ENCODE results near the gene CHST5.
A peak's percentile ranks its signal among the peaks of the same experiment; 100 is the strongest.

CHST5 gene

DNA sequence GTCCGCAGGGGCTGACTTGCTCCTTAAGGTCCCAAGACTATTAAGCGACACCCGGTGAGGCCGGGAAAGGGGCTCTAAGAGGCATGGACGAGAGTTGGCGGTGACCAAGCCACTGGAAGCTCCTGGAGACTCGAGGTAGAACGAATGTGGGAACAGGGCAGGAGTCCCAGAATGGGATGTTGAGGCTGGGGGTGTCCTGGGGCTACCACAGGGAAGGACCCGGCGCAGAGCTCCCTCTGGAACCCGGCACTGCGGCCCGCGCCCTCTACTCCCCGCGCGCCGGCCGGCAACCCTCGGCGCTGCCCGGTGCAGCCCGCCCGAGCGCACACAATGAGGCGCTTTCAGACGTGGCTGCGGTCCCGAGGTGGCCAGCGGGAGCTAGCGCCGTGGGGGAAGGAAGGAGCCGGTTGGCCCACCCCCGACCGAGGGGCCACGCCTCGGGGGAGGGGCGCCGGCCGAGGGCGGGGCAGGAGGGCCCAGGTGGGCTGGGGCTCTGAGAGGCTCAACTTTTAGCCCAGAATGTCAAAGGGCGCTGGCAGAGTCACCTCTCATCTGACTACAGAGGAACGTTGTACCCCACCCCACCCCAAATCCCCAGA lies 40.7 kb downstream of the CHST5 start, which contains the start of gene CHST6:
Gene CHST6 (minus strand): TSS at position 366 of the 599 bp plus-strand sequence. CDS start 15,613 bp downstream, outside the sequence.
- no peak within 1 kb of the TSS for H3K9ac ChIP-seq (ENCODE audit: low read length)
- no peak within 1 kb of the TSS for H3K27ac ChIP-seq (ENCODE audit: low read depth, low read length)
- peak within 1 kb of the TSS; percentile 58 for H3K4me3 ChIP-seq (ENCODE audit: low read length)

DNA sequence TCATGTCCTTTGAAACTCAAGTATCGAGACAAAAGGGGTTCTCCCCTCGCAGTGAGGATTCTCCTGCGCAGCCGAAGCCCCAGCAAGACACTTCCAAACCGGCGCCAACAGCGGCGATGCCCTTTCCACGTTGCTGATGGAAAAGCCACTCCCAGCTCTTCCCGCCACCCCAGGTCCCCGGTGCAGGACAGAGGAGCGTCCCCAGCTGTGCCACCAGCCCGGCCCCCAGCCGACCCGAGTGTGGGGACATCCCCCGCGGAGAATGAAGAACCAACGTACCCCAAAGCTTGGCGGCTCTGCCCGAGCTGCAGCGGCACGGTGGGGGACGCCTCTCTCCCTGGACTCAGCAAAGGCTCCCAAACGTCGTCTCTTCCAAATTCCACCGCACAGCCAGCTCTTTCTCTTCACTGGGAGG lies 41.2 kb downstream of the CHST5 start:
- H3K27me3 ChIP-seq (ENCODE audit: control insufficient read depth, insufficient read depth, low read length), result peaks cover 1% of the 10 kb centered on the region
- H3K9ac ChIP-seq (ENCODE audit: low read length), result no peak overlapping the region
- peak overlapping the region; percentile 58 for H3K4me3 ChIP-seq (ENCODE audit: low read length)
- no peak overlapping the region for H3K27ac ChIP-seq (ENCODE audit: low read depth, low read length)
- H3K36me3 ChIP-seq (ENCODE audit: control insufficient read depth, insufficient read depth, low read length), result no peaks in the 10 kb centered on the region
- no peaks in the 10 kb centered on the region for H3K4me1 ChIP-seq (ENCODE audit: control insufficient read depth, insufficient read depth, low read length)

More for the DNA sequence above, 40.7 kb downstream of the CHST5 start, which contains the start of gene CHST6:
- H3K27me3 ChIP-seq (ENCODE audit: control insufficient read depth, insufficient read depth, low read length), result peaks cover 1% of the 10 kb centered on the region
- H3K4me1 ChIP-seq (ENCODE audit: control insufficient read depth, insufficient read depth, low read length), result no peaks in the 10 kb centered on the region
- no peaks in the 10 kb centered on the region for H3K36me3 ChIP-seq (ENCODE audit: control insufficient read depth, insufficient read depth, low read length)

DNA sequence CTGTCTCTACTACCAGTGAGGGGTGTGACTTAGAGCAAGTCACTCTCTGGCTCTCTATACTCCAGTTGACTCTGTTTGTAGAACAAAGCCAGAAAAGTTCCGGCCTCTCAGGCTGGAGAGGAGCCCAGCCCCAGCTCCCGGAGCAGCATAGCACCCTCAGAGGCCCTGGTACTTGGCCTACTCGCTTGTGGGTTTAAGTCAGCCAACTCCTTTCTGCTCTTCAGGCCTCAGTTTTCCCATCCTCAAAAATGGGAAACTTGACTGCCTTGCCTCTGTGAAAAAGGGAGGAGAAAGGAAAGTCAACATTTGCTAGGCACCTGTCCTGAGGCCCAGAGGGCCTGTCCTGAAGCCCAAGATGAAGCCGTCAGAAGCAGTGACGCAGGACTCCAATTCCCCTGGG lies 41.7 kb downstream of the CHST5 start:
- H3K27ac ChIP-seq (ENCODE audit: low read depth, low read length), result no peak overlapping the region
- peak overlapping the region; percentile 58 for H3K4me3 ChIP-seq (ENCODE audit: low read length)

DNA sequence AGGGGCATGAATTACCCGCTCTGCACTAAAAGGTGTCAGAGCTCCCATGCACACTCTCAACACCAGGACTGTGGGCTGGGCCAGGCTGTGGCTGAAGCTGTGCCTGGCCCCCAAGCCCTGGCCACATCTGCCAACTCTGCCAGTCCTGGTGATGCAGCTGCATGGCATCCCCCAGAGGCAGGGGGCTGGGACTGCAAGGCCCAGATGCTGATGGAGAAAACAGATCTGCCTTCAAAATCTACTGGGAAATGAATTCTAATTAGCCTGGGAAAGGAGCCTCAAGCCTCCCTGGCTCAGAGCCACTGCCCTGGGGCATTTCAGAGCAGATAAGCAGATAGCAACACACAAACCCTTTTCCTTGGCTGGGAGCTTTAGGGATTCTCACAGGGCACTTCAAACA lies 44.0 kb downstream of the CHST5 start:
- peaks cover 1% of the 10 kb centered on the region for H3K27me3 ChIP-seq (ENCODE audit: control insufficient read depth, insufficient read depth, low read length)
- H3K4me3 ChIP-seq (ENCODE audit: low read length), result no peak overlapping the region
- no peaks in the 10 kb centered on the region for H3K36me3 ChIP-seq (ENCODE audit: control insufficient read depth, insufficient read depth, low read length)
- H3K4me1 ChIP-seq (ENCODE audit: control insufficient read depth, insufficient read depth, low read length), result no peaks in the 10 kb centered on the region
- no peak overlapping the region for H3K9ac ChIP-seq (ENCODE audit: low read length)
- no peak overlapping the region for H3K27ac ChIP-seq (ENCODE audit: low read depth, low read length)

More for the DNA sequence above, 41.7 kb downstream of the CHST5 start:
- Histone ChIP-seq H3K4me1 (ENCODE audit: control insufficient read depth, insufficient read depth, low read length) (no peaks in the 10 kb centered on the region), H3K9ac (ENCODE audit: low read length) (no peak overlapping the region), H3K36me3 (ENCODE audit: control insufficient read depth, insufficient read depth, low read length) (no peaks in the 10 kb centered on the region), H3K27me3 (ENCODE audit: control insufficient read depth, insufficient read depth, low read length) (peaks cover 1% of the 10 kb centered on the region)

DNA sequence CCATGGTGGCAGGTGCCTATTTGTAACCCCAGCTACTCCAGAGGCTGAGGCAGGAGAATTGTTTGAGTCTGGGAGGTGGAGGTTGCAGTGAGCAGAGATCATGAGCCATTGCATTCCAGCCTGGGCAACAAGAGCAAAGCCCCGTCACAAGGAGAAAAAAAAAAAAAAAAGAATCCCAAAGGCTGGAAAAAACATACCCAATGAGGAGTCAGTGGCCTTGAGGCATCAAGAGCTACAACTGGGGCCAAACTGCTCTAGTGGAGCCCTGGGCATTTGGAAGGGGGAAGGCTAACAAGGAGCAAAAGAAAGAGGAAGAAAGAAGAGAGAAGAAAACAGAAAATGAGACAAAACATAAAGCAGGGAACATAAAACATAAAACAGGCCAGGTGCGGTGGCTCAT lies 47.6 kb downstream of the CHST5 start:
- Histone ChIP-seq H3K27me3 (ENCODE audit: control insufficient read depth, insufficient read depth, low read length) (no peaks in the 10 kb centered on the region), H3K4me1 (ENCODE audit: control insufficient read depth, insufficient read depth, low read length) (no peaks in the 10 kb centered on the region), H3K4me3 (ENCODE audit: low read length) (no peak overlapping the region), H3K36me3 (ENCODE audit: control insufficient read depth, insufficient read depth, low read length) (no peaks in the 10 kb centered on the region), H3K27ac (ENCODE audit: low read depth, low read length) (no peak overlapping the region), H3K9ac (ENCODE audit: low read length) (no peak overlapping the region)

DNA sequence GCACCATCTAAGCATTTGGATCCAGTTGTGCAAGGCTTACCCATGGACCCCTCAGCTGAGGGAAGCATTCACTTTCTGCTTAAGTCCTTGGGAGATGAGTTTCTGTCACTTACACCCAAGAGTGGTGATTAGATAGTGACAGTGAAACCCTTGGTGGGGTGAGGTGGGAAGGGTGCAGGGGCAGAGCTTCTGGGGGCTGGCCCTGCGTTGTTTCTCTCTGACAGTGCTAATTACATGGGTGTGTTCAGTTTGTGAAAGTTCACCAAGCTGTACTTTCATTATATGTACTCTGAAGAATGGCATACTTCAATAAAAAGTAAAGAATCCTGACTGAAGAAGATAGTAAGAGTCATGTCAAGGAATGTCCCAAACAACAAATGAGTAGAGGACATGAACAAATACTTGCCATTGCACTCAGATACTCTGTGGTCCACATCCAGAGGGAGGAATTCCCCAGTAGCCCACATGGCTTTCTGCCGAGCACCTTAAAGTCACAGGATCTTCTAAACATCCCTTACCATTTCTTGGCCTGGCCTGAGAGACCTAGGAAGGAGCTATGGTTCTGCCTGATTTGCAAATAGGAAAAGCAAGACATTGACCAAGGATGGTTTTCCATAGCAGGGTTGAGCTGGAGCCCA lies 49.1 kb downstream of the CHST5 start:
- Histone ChIP-seq H3K27ac (ENCODE audit: low read depth, low read length) (no peak overlapping the region), H3K9ac (ENCODE audit: low read length) (no peak overlapping the region), H3K36me3 (ENCODE audit: control insufficient read depth, insufficient read depth, low read length) (no peaks in the 10 kb centered on the region), H3K4me1 (ENCODE audit: control insufficient read depth, insufficient read depth, low read length) (no peaks in the 10 kb centered on the region), H3K4me3 (ENCODE audit: low read length) (no peak overlapping the region), H3K27me3 (ENCODE audit: control insufficient read depth, insufficient read depth, low read length) (no peaks in the 10 kb centered on the region)

DNA sequence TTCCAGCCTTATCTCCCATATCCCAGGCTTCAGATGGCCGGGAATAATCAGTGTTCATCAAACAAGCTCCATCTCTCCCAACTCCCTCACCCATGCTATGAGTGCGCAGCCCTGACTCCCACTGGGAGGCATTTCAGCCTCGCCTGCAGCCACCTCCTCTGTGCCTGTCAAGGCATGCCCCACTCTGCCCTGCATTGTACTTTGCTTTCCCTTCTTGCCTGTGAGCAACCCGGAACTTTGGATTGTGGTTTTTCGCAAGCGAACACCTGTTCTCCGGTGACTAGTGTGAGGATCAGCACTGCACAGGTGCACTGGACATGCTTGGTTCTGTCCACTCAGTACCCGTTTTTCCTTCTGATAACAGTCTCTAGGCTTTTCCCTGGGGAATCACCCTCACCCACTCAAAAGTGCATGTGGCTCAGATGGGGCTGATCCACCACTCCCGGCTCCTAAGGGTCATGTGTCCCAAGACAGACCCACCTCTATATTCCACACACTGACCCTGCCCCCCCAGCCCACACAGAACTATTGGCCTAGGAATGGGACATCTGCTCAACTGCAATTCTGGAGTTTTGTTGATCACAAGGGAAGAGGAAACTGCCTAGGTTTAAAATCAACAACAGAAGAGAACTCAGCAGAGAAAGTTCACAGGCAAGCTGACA lies 49.8 kb downstream of the CHST5 start:
- Histone ChIP-seq H3K4me1 (ENCODE audit: control insufficient read depth, insufficient read depth, low read length) (no peaks in the 10 kb centered on the region), H3K27ac (ENCODE audit: low read depth, low read length) (no peak overlapping the region), H3K9ac (ENCODE audit: low read length) (no peak overlapping the region), H3K4me3 (ENCODE audit: low read length) (no peak overlapping the region), H3K27me3 (ENCODE audit: control insufficient read depth, insufficient read depth, low read length) (no peaks in the 10 kb centered on the region), H3K36me3 (ENCODE audit: control insufficient read depth, insufficient read depth, low read length) (no peaks in the 10 kb centered on the region)

DNA sequence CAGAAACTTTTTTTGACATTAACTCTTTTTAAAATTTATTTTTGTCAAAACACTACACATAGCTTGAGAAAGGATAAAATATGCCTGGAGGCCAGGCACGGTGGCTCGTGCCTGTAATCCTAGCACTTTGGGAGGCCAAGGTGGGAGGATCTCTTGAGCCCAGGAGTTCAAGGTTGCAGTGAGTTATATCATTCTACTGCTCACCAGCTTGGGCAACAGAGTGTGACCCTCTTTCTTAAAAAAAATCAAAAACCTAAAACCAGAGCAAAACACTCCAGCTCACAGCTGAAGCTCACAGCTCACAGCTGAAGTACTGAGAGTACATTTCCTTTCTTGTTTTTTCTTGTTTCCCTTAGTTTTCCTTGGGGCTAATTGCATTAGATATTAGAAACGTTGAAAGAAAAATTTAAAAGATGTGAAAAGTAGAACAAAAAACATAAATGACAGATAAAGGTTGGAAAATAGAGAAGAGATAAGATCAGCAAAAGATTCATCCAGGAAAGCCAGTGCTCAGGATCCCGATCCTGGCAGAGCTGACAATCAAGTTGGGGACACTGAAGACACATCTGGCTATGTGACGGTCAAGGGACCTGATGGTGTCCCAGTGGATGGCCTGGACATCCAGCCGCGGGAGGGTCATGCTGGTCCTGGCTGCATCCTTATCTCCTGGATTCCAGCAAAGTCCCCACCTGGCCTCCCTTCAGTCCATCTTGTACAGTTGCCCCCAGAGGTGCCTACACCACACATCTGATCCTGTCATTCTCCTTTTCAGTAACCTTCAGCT lies 50.5 kb downstream of the CHST5 start:
- Histone ChIP-seq H3K4me3 (ENCODE audit: low read length) (no peak overlapping the region), H3K36me3 (ENCODE audit: control insufficient read depth, insufficient read depth, low read length) (no peaks in the 10 kb centered on the region), H3K27ac (ENCODE audit: low read depth, low read length) (no peak overlapping the region), H3K4me1 (ENCODE audit: control insufficient read depth, insufficient read depth, low read length) (no peaks in the 10 kb centered on the region), H3K9ac (ENCODE audit: low read length) (no peak overlapping the region), H3K27me3 (ENCODE audit: control insufficient read depth, insufficient read depth, low read length) (no peaks in the 10 kb centered on the region)

DNA sequence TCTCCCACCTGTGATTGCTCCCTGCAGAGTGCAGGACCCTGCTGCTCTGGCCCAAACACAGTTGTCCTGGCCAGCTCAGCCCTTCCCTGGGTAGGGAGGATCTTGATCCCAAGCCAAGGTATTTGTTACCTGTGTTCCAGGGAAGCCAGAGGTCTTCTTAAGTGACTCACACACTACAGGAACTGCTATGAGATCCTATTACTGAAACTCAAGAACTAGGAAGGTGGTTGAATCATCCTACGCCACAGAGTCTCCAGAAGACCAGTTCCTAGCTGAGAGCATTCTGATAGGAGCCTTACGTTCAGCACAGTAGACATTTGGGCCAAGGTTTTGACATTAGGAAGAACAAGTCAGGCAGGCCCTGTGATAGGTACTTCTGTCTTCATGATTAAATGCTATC lies 52.7 kb downstream of the CHST5 start:
- Histone ChIP-seq H3K36me3 (ENCODE audit: control insufficient read depth, insufficient read depth, low read length) (no peaks in the 10 kb centered on the region), H3K9ac (ENCODE audit: low read length) (no peak overlapping the region), H3K27me3 (ENCODE audit: control insufficient read depth, insufficient read depth, low read length) (no peaks in the 10 kb centered on the region), H3K4me1 (ENCODE audit: control insufficient read depth, insufficient read depth, low read length) (no peaks in the 10 kb centered on the region), H3K27ac (ENCODE audit: low read depth, low read length) (no peak overlapping the region), H3K4me3 (ENCODE audit: low read length) (no peak overlapping the region)

DNA sequence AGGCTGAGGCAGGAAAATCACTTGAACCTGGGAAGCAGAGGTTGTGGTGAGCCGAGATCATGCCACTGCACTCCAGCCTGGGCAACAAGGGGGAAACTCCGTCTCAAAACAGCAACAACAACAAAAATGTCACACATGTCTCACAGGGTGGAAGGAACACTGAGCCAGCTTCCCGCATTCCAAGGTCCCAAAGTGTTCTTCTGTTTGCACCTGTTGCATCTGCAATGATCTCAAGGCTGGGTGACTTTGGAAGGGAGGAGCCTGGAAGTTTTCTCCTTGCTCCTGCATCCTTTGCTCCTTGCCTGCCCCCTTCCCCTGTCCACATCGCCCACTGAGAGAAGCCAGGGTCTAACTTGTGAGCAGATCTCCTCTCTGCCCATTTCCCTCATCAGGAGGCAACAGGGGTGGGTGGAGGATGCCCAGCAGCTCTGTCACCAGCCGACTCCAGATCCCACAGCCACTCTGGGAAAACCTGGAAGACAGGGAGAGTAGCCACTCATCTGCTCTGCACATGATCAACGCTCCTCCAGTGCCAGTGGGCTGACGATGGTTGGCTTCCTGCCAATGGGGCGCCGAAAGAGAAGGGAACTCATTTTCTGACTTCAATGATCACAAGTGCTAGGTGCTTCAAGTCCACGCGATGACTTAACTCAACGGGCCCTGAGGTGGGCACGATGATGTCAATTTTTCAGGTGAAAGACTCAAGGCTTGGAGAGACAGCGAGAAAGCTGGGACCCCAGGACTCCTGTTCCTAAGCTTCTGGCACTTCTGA lies 53.3 kb downstream of the CHST5 start:
- H3K9ac ChIP-seq (ENCODE audit: low read length), result no peak overlapping the region
- no peaks in the 10 kb centered on the region for H3K4me1 ChIP-seq (ENCODE audit: control insufficient read depth, insufficient read depth, low read length)
- no peak overlapping the region for H3K4me3 ChIP-seq (ENCODE audit: low read length)
- H3K36me3 ChIP-seq (ENCODE audit: control insufficient read depth, insufficient read depth, low read length), result no peaks in the 10 kb centered on the region
- no peak overlapping the region for H3K27ac ChIP-seq (ENCODE audit: low read depth, low read length)
- H3K27me3 ChIP-seq (ENCODE audit: control insufficient read depth, insufficient read depth, low read length), result no peaks in the 10 kb centered on the region

DNA sequence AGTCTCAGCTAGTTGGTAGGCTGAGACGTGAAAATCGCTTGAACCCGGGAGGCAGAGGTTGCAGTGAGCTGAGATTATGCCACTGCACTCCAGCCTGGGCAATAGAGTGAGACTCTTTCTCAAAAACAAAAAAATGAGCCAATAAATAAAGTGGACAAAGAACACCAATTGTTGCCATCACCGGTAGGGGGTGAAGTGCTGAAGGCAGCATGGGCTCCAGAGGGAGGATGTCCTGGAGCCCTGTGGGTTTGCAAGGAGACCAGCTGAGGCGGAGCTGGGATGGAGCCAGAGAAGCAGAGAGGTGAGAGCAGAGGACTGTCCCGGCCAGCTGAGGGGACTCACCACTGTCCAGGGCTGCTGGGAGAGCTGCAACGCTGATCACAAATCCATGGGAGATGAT lies 54.4 kb downstream of the CHST5 start:
- Histone ChIP-seq H3K27ac (ENCODE audit: low read depth, low read length) (no peak overlapping the region), H3K9ac (ENCODE audit: low read length) (no peak overlapping the region), H3K27me3 (ENCODE audit: control insufficient read depth, insufficient read depth, low read length) (no peaks in the 10 kb centered on the region), H3K4me1 (ENCODE audit: control insufficient read depth, insufficient read depth, low read length) (no peaks in the 10 kb centered on the region), H3K4me3 (ENCODE audit: low read length) (no peak overlapping the region), H3K36me3 (ENCODE audit: control insufficient read depth, insufficient read depth, low read length) (no peaks in the 10 kb centered on the region)
